Measurements from ENCODE around the gene PTPRN. TPM values are rescaled to one million over a fixed set of nuclear protein-coding genes. Genes with fewer than 3 reads are reported as not detected.
A peak's percentile ranks its signal among the peaks of the same experiment; 100 is the strongest.

PTPRN gene
- total and polyA plus RNA-seq, 2 of the 8 experiments (the other 6 are each of a cell fraction or from before 2014, with no cell fraction given), result 5.4 to 8.2 TPM

GRCh38 chr2:219294356-219295351 is 14.5 kb downstream of the PTPRN start:
- Histone ChIP-seq H3K23me2 (ENCODE audit: low read depth, low read length) (peaks cover 4% of the 10 kb centered on the region; the same call in 1 of the 2 replicates), H4K8ac (ENCODE audit: extremely low read depth, insufficient read depth, low read length) (no peak overlapping the region; the same call in 1 of the 2 replicates), H2BK12ac (ENCODE audit: low read depth, low read length) (no peak overlapping the region), H3K56ac (replicated peaks; ENCODE audit: insufficient read length, low read depth, low read length) (no peak overlapping the region), H2BK20ac (ENCODE audit: low read length) (no peak overlapping the region; the same call in 1 of the 2 replicates), H3K4me1 (replicated peaks in 1 of 4; ENCODE audit: control insufficient read depth in 3 of 4, insufficient read depth in 4 of 4, low read length in 3 of 4) (peaks cover 0 to 8% (median 3%) of the 10 kb centered on the region in 4 experiments; a peak in 4 of 7 replicates), H3K9ac (replicated peaks in 1 of 4; ENCODE audit: extremely low read depth in 1 of 4, low read depth in 3 of 4, low read length in 3 of 4) (peak overlapping the region in 3 of 4 experiments; percentile 31 to 65 (median 60); a peak in 5 of 7 replicates), H2BK5ac (ENCODE audit: low read depth, low read length) (peak overlapping the region; percentile 81; the same call in 1 of the 2 replicates), H2BK15ac (ENCODE audit: low read length) (0 out of 2 replicates have a peak overlapping the region, but pooled peaks have one; percentile 29), H4K20me1 (replicated peaks in 1 of 2; ENCODE audit: control insufficient read depth in 1 of 2, insufficient read depth in 2 of 2, low read length in 2 of 2) (no peaks in the 10 kb centered on the region), H3K27ac (ENCODE audit: low read depth, low read length) (peak overlapping the region; percentile 41; the same call in 1 of the 2 replicates), H3K18ac (ENCODE audit: extremely low read depth, low read length) (peak overlapping the region; percentile 83), H3K4me3 (ENCODE audit: extremely low read depth in 1 of 4, insufficient read depth in 2 of 4, low read depth in 3 of 4, low read length in 4 of 4) (peak overlapping the region; percentile 60 to 79 (median 74)), H3K36me3 (ENCODE audit: control insufficient read depth in 2 of 4, insufficient read depth in 4 of 4, low read length in 3 of 4) (no peaks in the 10 kb centered on the region), H3K79me1 (ENCODE audit: low read depth, low read length) (no peaks in the 10 kb centered on the region; the same call in 1 of the 2 replicates), H3K9me3 (ENCODE audit: insufficient read depth in 2 of 2, low read depth in 1 of 2, low read length in 1 of 2) (0 out of 4 replicates have a peak, but pooled peaks cover 0 to 5% of the 10 kb centered on the region in 2 experiments), H3K4me2 (ENCODE audit: insufficient read depth in 1 of 2, low read depth in 2 of 2, low read length in 2 of 2) (peak overlapping the region; percentile 69 to 76), H3K27me3 (replicated peaks in 1 of 4; ENCODE audit: control insufficient read depth in 3 of 4, extremely low read depth in 1 of 4, insufficient read depth in 3 of 4, low read length in 3 of 4) (peaks cover 0 to 32% (median 19%) of the 10 kb centered on the region in 4 experiments; a peak in 6 of 7 replicates), H2AFZ (ENCODE audit: low read length) (0 out of 2 replicates have a peak overlapping the region, but pooled peaks have one; percentile 27), H3K79me2 (ENCODE audit: control insufficient read depth in 1 of 2, insufficient read depth in 2 of 2, low read length in 2 of 2) (no peaks in the 10 kb centered on the region), H3K23ac (ENCODE audit: insufficient read length) (no peak overlapping the region), H4K91ac (replicated peaks; ENCODE audit: insufficient read length, low read length) (peak overlapping the region; percentile 72), H2AK5ac (ENCODE audit: low read depth, low read length) (no peak overlapping the region), H3K4ac (replicated peaks; ENCODE audit: insufficient read length, low read depth, low read length) (peak overlapping the region; percentile 92), H3K14ac (ENCODE audit: insufficient read length) (no peak overlapping the region), H2BK120ac (replicated peaks; ENCODE audit: low read depth, low read length) (no peak overlapping the region), H4K5ac (ENCODE audit: insufficient read length, low read depth, low read length) (peak overlapping the region; percentile 46)
- POLR2A ChIA-PET (ENCODE audit: partially characterized antibody), result interaction anchor here (0.9 to 4.3 kb wide), 17 partner anchors 8 to 118 kb away, joined by 3 to 33 read pairs (median 4); partner anchors contain the start of genes ABCB6, CNPPD1, DNAJB2 and GLB1L
- WGBS, 2 experiments (ENCODE audit: extremely low coverage in 1 of 2, insufficient coverage in 1 of 2, insufficient read length in 1 of 2, insufficient replicate concordance in 2 of 2, low coverage in 1 of 2, low lambda C conversion rate in 2 of 2, missing lambda C conversion rate in 1 of 2), result 9% methylated on average over 45 of the region's 67 CpGs; no CpG with 5 or more reads in 1 of the 2 experiments
- FAIRE-seq, result no peak
- peak; percentile 89 to 96 for DNase-seq (ENCODE audit: low read depth in 1 of 2, low spot score in 2 of 2)
- CTCF ChIA-PET (ENCODE audit: partially characterized antibody), result interaction anchor here (0.6 to 11.7 kb wide), 67 partner anchors 10 to 292 kb away, joined by 3 to 220 read pairs (median 4); partner anchors contain the start of genes ABCB6, ANKZF1, ATG9A and DNAJB2
- TF ChIP-seq EZH2 (IDR thresholded peaks at IDR 0.05; ENCODE audit: low read depth, low read length, severe bottlenecking) (peak; percentile 16), CREB1 (IDR thresholded peaks at IDR 0.05) (peak; percentile 83), SIX5 (IDR thresholded peaks at IDR 0.05; ENCODE audit: low read depth, low read length) (no peak), RAD21 (IDR thresholded peaks at IDR 0.05 in 1 of 2, conservative IDR thresholded peaks at IDR 0.05 in 1 of 2; ENCODE audit: low read depth in 2 of 2, low read length in 2 of 2) (peak; percentile 64 to 78), JUND (IDR thresholded peaks at IDR 0.05; ENCODE audit: low read length) (peak; percentile 68), POU5F1 (IDR thresholded peaks at IDR 0.05; ENCODE audit: low read depth, low read length) (no peak), GABPA (IDR thresholded peaks at IDR 0.05; ENCODE audit: borderline replicate concordance, insufficient read depth, low read length) (0 out of 2 replicates have a peak, but pooled peaks have one; percentile 12), SP4 (IDR thresholded peaks at IDR 0.05; ENCODE audit: low read length) (peak; percentile 64; the same call in 1 of the 2 replicates), RNF2 (IDR thresholded peaks at IDR 0.05; ENCODE audit: borderline replicate concordance, low read depth, low read length, missing control alignments, poor library complexity, severe bottlenecking) (peak; percentile 7)
